Frontal cortex (tissue), 4 donors: ENCODE data around the gene CLEC12A. TPM values are rescaled to one million over a fixed set of nuclear protein-coding genes. Genes with fewer than 3 reads are reported as not detected.
"Not testable (repeated sequence)": the region's sequence is repeated elsewhere in the genome, so short reads cannot be mapped to it uniquely, and the experiment has no call there.

ENCODE experiments used
- DNase-seq, 2 donors: peaks; one replicate each; pipeline ENCODE4 v3.0.0; 2012; ENCODE audit warnings: low spot score in 2 of 2
- FAIRE-seq: peaks from 2 replicates; lab custom pipeline; 2012; peaks lifted over from hg19 to GRCh38; lab: Jason Lieb, UNC
- total RNA-seq: library from RNA; depleted of rRNA; stranded (reverse); fragments of >200 nt; gene quantifications from one replicate; pipeline ENCODE4 v1.2.3, GENCODE V29; 2014
- donor health status: control.
- donor health status: control.
- donor health status: control.

CLEC12A gene
- total RNA-seq, 1 donor from 2014 or later: 0.41 TPM

DNA sequence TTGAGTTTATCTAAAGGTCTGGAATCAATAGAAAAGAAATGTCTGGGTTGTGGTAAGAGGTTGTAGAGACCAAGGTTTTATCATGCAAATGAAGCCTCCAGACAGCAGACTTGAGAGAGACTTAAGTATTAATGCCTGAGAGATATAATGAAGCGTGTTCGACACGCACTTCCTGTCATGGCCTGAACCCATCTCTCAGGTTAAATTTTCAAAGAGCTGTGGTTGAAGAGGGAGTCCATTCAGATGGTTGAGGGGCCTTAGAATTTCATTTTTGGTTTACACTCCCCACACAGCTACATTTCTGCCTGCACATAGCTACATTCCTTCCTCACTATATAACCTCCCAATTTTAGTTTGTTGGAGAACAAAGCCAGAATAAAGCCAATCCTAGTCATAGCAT lies 10.1 kb upstream of the CLEC12A start:
- DNase-seq: no peak
- FAIRE-seq: no peak

DNA sequence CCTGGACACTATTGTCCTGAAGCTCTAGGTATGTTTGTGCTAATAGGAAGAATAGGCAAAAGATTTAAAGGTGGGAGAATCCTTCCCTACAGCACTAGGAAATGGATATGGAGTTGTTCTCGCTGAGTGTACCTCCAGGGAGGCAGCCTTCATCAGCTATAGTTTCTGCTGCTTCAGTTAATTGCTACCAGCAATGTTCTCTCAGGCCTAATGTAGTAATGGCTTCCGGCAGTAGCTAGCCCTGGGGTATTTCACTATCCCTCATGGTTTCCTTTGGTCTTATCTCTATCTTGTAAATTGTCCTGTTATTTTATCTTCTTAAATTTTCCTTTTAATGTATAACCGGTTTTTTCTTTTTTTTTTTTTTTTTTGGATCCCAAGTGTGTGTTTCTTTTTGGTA lies 9.3 kb upstream of the CLEC12A start:
- no peak for FAIRE-seq

DNA sequence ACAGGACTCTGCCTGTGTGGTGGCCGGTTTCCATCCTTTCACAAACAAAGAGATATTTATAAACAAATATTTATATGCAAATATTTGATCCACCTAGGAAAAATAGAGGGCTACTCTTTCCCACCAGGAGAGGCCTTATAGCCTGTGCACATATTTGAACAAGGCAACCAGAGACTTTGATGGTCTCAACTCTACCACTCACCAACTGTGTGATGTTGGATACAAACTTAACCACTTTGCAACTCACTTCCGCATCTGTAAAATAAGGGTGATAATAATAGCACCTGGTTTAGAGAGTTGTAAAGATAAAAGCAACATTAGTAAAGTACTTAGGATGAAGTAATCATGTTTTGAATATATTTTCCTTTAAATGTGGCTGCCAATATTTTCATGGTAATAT lies 1.5 kb upstream of the CLEC12A start:
- DNase-seq (no peak), FAIRE-seq (no peak)

More for the DNA sequence above, 9.3 kb upstream of the CLEC12A start:
- DNase-seq: no peak

DNA sequence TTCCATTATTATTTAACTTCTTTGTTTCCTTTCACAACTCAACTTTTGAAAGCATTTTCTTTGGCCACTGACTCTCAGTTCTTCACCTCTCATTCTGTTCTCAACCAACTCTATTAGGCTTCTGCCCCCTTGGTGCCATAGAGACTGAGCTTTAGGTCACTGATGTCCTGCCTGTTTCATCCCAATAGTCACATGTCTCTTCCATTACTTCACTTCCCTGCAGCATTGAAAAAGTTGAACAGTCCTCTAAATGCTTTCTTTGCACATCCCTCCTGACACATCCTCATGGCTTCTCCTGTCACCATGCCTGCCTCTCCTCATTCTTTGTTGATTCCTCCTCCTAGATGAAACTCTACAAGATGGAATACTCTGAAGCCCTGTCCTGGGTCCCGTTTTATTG lies 2.7 kb downstream of the CLEC12A start:
- FAIRE-seq: no peak

DNA sequence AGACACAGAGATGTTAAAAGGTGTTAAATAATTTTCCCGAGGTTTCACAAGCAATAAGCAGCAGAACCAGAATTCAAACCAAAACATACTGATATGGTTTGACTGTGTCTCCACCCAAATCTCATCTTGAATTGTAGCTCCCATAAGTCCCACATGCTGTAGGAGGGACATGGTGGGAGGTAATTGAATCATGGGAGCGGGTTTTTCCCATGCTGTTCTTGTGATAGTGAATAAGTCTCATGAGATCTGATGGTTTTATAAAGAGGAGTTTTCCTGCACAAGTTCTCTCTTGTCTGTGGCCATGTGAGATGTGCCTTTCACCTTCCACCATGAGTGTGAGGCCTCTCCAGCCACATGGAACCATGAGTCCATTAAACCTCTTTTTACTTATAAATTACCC lies 3.5 kb downstream of the CLEC12A start:
- not testable (repeated sequence) for FAIRE-seq, DNase-seq

More for the DNA sequence above, 2.7 kb downstream of the CLEC12A start:
- DNase-seq: no peak

DNA sequence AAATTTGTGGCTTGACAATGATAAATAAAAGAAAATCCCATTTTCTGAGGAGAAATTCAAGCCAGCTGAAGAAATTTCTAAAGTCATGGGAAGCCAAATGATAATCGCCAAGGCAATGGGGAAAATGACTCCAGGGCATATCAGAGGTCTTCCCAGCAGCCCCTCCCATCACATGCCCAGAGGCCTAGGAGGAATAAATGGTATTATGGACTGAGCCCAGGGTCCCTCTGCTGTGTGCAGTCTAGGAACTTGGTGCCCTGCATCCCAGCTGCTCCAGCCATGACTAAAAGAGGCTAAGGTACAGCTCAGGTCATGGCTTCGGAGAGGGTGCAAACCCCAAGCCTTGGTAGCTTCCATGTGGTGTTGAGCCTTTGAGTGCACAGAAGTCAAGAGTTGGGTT lies 4.4 kb downstream of the CLEC12A start:
- FAIRE-seq (no peak), DNase-seq (no peak)

DNA sequence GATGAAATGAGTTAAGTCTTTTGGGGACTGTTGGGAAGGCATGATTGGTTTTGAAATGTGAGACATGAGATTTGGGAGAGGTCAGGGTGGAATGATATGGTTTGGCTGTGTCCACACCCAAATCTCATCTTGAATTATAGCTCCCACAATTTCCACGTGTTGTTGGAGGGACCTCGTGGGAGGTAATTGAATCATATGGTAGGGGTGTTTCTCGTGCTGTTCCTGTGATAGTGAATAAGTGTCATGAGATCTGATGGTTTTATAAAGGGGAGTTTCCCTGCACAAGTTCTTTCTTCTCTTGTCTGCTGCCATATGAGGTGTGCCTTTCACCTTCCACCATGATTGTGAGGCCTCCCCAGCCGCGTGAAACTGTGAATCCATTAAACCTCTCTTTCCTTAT lies 5.4 kb downstream of the CLEC12A start:
- FAIRE-seq, DNase-seq: not testable (repeated sequence)

DNA sequence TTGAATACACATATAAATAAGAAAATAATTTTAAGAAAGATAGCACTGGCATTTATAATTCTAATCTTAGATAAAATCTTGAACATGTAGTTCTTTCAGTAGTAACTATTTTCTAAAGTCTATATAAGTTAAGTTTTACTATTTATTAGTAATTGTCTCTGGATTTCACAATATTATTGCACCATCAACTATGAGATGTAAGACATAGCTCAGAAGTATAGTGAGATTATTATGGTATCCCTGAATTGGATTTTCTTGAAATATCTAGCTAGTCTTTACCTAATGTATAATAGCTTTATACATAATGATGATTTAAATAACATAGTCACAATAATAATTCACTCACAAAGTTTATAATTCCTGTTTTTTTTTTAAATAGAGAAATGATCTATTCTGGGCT lies 6.7 kb downstream of the CLEC12A start:
- FAIRE-seq (peak; percentile 60), DNase-seq (no peak)

DNA sequence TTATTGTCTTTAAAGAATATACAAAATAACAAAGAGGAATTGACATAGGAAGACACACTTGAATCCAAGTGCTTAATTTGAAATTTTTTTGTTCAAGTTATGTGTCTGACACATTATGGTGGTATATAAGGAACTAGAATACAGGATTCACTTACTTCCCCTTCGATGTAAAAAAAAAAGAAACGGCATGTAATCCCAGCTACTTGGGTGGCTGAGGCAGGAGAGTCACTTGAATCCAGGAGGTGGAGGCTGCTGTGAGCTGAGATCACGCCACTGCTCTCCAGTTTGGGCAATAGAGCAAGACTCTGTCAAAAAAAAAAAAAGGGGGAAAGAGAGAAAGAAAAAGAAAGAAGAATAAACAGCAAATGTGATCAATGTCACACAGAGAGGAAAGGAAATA lies 8.9 kb downstream of the CLEC12A start:
- DNase-seq (no peak), FAIRE-seq (no peak)

DNA sequence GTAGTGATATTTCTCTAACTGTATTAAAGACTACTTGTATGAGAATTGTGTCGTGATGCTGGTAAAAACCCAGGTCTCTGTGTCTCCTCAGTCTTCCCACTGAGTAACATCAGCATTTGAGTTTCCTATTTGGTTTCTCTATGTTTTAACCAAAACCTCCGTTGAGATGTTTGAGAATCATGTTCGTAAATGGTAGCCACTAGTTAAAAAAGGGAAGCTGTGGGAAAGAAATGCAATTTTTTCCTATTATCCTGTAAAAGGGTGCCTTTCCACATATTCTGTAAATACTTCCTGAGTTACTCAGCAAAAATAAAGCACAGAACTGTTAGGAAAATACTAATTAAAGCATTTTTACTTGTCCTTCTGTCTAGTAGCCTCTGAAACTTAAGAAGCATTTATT lies 20.7 kb downstream of the CLEC12A start:
- DNase-seq: no peak

DNA sequence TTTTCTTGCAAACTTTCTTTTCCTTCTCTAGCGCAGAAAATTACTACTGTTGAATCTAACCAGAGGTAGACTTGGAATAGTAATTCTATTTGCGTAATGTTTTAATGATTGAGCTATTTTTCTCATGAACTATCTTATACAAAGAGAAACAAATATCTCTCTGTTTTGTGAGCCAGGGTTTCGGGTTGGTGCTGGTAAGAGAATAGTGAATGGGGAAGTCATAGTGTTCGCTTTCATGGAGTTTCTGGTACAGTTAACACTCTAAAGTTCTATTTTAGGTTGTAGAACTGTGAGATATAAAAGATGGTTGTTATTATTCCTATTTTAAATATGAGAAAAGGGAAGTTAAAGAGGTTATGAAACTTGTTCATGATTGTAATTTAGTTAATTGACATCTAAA lies 21.1 kb downstream of the CLEC12A start:
- FAIRE-seq (peak; percentile 74), DNase-seq (no peak)

More for the DNA sequence above, 20.7 kb downstream of the CLEC12A start:
- no peak for FAIRE-seq

DNA sequence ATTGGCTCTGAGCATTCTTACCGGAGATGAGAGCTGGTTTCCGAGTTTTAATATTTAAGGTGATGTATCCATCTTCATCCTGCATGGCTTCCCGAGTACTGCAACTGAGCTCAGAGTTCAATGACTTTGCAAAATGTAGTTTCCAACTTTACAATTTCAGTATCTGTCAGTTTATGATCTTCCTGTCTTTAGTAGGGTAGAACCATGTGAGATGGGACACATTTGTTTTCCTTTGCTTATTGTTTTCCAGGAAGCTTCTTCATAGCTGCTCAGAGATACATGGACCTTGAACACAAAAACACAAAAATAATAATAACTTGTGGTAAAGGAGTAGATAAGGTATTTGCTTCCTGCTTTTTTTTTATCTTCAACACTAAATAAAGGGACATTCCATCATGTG lies 27.8 kb downstream of the CLEC12A start, which contains the start of gene CLEC1B:
CLEC1B (minus strand) TSS at position 106 of the 400 bp plus-strand sequence; CDS start at position 85, 21 bp downstream.
- no peak for DNase-seq
- no peak for FAIRE-seq

DNA sequence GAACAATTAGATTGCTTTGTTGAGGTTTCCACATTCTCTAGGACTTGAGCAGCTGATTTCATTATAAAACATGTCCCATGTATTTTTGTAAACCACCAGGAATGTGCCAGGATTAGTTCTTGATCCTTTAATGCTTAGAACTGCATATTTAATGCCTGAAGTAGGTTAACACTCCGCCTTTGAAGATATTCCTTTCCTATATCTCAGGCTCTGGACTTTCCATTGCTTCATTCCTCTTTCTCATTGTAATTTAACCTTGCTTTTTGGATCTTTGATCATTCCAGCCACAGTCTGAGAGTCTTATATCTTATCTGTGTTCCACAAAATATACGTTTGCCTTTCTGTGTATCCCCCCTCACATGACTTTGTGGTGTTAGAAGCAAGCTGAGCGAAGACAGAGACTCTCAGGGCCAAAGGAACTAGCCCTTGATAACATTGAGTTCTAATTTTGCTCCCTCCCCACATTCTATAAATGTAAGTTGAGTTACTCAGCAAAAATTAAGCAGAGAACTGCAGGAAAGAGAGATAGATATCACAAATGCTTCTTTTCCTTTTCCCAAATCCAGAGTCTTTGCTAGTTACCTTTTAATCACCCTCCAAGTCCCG lies 30.1 kb downstream of the CLEC12A start:
- FAIRE-seq (no peak), DNase-seq (no peak)

DNA sequence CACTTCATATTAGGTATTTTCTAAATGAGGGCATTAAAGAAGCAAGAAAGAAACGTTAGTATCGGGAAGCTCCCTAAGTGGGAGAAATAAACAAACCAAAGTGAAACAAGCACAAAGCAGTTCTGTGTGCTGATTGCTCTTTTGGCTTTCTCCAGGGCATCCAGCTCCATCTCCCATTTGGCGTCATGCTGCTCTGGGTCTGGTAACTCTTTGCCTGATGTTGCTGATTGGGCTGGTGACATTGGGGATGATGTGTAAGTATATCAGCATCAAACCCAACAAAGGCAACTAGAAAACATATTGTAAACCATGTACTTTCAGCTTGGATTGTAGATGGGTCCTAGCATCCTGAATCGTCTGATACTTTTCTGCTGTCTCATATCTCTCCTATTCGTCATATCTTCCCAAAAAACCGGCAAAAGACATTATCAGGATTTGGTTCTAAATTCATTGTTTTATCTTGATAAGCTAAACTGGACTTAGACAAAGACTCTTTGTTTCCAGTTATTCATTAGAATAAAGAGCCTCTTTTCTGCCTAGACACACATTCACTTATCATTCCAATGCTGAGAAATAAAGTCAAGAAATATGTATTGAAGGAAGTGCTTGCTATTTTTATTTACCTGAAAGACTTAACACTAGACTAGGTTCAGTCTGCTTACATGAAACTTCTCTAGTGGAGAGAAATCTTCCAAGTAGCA lies 41.6 kb downstream of the CLEC12A start:
- FAIRE-seq (no peak), DNase-seq (no peak)

DNA sequence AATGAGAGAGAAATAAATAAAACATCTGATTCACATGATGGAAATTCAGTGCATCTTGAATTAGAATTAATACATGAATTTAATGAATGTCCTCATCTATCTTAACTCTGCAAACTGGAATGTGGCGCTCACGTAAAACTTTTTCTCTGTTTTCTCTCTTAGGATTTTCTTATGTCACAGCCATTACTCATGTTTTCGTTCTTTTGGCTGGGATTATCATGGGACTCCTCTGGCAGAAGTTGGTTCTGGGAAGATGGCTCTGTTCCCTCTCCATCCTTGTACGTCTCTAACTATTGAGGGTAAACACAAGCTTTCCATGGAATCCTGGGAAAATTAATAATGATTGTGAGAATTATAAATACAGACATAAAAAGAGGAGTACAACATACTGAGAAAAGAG lies 44.2 kb downstream of the CLEC12A start:
- no peak for FAIRE-seq
- no peak for DNase-seq

DNA sequence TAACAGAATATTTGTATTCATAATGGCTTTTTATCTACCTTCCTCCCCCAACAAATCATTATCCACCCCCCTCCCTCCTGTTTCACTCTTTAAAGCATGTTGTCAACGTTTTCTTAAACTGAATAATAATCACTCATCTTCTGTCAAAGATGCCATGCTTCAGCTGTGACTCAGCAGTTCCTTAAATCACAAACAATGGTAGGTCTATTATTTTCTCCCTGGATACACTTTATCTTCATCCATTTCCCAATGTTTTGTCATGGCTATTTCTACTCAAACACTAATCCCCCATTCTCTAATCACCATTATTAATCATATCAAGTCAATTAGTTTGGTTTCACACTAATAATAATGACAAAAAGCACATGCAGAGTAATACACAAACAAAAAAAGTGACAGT lies 45.7 kb downstream of the CLEC12A start:
- no peak for FAIRE-seq
- no peak for DNase-seq

DNA sequence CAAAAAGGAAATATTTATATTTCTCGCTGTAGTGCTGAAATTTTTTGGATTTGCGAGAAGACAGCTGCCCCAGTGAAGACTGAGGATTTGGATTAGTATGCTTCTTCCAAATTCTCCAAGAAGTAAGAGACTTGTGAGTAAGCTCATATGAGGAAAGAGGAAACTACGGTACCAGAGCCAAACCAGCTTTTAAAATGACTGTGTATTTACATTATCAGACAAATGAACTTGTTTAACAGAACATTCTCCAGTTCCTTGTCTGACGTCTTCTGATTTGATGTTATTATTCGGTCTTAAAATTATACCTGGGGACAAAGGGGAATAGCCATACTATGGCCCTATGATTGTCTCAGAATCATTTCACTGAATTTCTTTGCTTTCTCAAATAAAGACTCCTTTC lies 47.2 kb downstream of the CLEC12A start:
- DNase-seq (no peak), FAIRE-seq (no peak)

DNA sequence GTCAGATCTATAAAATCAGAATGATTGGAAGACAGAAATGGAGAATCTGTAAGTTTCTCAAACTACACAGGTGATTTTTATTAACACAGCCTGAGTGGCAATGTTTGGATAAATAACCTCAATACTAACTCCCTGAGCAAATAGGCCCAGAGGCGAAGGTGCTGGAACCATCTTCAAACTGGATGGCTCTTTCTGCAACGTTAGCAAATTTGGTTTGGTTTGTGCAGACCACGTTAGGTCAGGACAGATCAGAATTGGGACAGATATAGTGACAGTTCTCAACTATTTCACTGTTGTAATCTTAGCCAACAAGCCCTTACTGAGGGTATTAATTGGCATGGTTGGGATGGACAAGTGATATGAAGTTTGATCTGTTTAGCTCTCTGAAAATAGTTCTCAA lies 50.1 kb downstream of the CLEC12A start:
- no peak for DNase-seq
- no peak for FAIRE-seq

DNA sequence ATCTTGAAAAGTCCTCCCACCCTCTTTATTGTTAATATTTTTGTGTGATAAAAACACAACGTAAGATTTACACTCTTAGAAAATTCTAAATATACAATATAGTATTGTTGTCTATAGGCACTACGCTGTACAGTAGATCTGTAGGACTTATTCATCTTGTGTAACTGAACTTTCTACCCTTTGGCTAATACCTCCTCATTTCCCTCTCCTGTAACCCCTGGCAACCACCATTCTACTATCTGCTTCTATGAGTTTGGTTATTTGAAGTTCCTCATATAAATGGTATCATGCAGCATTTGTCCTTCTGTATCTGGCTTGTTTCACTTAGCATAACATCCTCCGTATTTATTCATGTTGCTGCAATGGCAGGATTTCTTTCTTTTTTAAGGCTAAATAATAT lies 54.0 kb downstream of the CLEC12A start:
- DNase-seq (no peak), FAIRE-seq (no peak)

DNA sequence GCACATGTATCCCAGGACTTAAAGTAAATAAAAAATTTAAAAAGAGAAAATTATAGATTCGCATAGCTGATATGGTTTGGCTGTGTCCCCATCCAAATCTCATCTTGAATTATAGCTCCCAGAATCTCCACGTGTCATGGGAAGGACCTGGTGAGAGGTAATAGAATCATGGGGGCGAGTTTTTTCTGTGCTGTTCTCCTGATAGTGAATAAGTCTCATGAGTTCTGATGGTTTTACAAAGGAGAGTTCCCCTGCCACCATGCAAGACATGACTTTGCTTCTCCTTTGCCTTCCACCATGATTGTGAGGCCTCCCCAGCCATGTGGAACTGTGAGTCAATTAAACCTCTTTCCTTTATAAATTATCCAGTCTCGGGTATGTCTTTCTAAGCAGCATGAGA lies 55.5 kb downstream of the CLEC12A start:
- DNase-seq, FAIRE-seq: not testable (repeated sequence)

DNA sequence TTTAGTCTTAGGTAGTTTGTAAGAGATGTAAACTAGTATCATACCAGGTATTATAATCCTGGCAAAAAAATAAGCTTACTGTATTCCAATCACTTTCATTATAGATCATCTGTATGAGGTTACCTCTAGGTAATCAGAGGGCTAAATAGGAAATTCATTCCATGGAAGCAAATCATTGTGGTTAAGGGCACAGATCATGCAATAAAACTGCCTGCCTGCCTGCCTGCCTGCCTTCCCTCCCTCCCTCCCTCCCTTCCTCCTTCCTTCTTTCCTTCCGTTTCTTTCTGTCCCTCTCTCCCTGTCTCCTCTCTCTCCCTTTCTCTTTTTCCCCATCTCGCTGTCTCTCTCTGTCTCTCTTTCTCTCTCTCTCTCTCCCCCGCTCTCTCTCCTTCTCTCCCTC lies 56.1 kb downstream of the CLEC12A start:
- FAIRE-seq (no peak), DNase-seq (no peak)

DNA sequence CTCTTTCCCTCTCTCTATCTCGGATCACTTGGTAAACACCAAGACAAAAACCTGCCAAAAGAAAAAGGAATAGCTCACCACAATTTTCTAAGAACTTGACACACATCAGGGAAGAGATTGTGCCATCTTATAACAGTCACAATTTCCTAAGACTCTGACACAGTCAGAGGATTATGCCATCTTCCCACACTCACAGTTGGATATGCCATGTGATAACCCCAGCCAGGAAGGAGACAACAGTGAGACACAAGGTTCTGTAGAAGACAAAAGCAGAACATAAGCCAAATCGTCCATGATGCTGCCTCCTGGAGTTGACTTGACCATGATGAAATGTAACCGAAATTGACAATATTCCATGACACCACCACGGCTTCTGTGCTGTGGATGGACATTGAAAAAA lies 56.5 kb downstream of the CLEC12A start:
- FAIRE-seq (no peak), DNase-seq (no peak)
